Measurements from ENCODE around the gene TICAM2.

TICAM2 gene

DNA sequence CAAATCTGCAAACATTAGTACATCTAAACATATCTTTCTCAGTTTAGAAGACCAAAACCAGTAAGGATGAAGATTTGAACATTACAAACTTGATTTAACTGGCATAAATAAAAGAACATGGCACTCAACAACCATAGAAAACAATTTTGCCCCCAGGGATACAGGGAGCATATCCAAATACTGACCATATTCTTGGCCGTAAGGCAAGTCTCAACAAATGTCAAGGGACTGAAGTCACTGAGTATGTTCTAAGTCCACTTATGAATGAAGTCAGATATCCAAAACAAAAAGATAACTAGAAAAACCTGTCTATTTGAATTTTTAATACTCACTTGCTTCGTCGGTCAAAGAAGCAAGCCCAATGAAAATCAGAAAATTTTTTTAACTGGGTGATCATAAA lies 71.9 kb downstream of the TICAM2 start:
- no peak for DNase-seq

Measured in NCI-H1417 (cell line).